ENCODE measurements around the gene KRTAP4-11.

DNA sequence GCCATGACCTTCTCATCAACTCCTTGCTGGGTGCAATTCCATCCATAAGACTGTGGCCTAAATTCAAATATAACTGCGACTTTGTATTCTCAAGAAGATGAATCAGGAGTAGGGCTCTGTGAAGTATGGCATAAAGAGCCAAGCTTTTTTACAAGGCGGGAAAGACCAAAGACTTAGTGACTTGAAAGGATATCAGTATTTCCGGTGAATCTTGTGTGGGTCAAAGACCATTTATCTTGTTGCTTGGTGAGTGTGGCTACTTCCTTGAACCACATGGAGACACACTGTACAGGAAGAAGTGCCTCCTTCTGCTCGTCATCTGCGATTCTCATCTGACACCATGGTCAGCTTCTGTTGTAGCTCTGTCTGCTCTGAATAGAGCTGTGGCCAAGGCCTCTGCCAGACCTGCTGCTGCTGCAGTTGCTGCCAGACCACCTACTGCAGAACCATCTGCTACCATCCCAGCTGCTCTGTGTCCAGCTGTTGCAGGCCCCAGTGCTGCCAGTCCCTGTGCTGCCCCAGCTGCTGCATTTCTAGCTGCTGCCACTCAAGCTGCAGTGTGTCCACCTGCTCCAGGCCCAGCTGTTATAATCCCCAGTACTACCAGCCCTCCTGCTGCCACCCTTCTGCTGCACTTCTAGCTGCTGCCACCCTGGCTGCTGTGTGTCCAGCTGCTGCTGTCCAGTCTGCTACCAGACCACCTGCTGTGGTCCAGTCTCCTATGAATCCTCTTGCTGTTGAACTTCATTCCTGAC is 46.4 kb downstream of the KRTAP4-11 start:
- TF ChIP-seq EZH2phosphoT487 (IDR thresholded peaks at IDR 0.05) (no peak), CTCF (IDR thresholded peaks at IDR 0.05) (no peak), EZH2 (IDR thresholded peaks at IDR 0.05) (no peak)
